Activated naive CD8-positive, alpha-beta T cell treated with anti-CD3 and anti-CD28 coated beads, Interleukin-2, amount 10 ng/mL, durations not matched to agents 7 days and 5 days (primary cell): Measurements from ENCODE around the gene RASL11A. TPM values are rescaled to one million over a fixed set of nuclear protein-coding genes. Genes with fewer than 3 reads are reported as not detected.
"Not testable (repeated sequence)": the region's sequence is repeated elsewhere in the genome, so short reads cannot be mapped to it uniquely, and the experiment has no call there.

ENCODE experiments used
- ATAC-seq: fragments of 150-1000 bp; cut with Tn5 transposase; one replicate; pipeline ENCODE4 v1.10.0; 2021; ENCODE audit warnings: low read depth, moderate library complexity
- POLR2A ChIA-PET: fragments of 350-600 bp; sonication (Branson Sonifier 250); formaldehyde crosslinking; loops from one replicate; lab custom pipeline; 2021; ENCODE audit warnings: antibody characterized with exemption; lab: Charles Lee
- DNase-seq: peaks from one replicate; pipeline ENCODE4 v3.0.0; 2021
- H3K27ac Mint-ChIP-seq: one replicate; pipeline ENCODE4 v1.8.0; 2022; ENCODE audit warnings: mild to moderate bottlenecking, mixed read lengths
- H3K27me3 Mint-ChIP-seq: one replicate; pipeline ENCODE4 v1.8.0; 2022; ENCODE audit warnings: mild to moderate bottlenecking, moderate library complexity, mixed read lengths
- H3K36me3 Mint-ChIP-seq: one replicate; pipeline ENCODE4 v1.8.0; 2021; ENCODE audit warnings: mild to moderate bottlenecking, mixed read lengths
- H3K4me1 Mint-ChIP-seq: one replicate; pipeline ENCODE4 v1.8.0; 2021; ENCODE audit warnings: mixed read lengths
- H3K4me3 Mint-ChIP-seq: one replicate; pipeline ENCODE4 v1.8.0; 2022; ENCODE audit warnings: mild to moderate bottlenecking, moderate library complexity, mixed read lengths
- H3K9me3 Mint-ChIP-seq: one replicate; pipeline ENCODE4 v1.8.0; 2021; ENCODE audit warnings: mixed read lengths
- total RNA-seq, 2 experiments: library from RNA; stranded (reverse); gene quantifications; one replicate each; pipeline ENCODE4 v1.2.3, GENCODE V29; 2021

RASL11A gene
- total RNA-seq, result 1 to 10 TPM in 1 of 2 experiments, under 1 TPM in 1; 0.20 to 2.1 TPM

DNA sequence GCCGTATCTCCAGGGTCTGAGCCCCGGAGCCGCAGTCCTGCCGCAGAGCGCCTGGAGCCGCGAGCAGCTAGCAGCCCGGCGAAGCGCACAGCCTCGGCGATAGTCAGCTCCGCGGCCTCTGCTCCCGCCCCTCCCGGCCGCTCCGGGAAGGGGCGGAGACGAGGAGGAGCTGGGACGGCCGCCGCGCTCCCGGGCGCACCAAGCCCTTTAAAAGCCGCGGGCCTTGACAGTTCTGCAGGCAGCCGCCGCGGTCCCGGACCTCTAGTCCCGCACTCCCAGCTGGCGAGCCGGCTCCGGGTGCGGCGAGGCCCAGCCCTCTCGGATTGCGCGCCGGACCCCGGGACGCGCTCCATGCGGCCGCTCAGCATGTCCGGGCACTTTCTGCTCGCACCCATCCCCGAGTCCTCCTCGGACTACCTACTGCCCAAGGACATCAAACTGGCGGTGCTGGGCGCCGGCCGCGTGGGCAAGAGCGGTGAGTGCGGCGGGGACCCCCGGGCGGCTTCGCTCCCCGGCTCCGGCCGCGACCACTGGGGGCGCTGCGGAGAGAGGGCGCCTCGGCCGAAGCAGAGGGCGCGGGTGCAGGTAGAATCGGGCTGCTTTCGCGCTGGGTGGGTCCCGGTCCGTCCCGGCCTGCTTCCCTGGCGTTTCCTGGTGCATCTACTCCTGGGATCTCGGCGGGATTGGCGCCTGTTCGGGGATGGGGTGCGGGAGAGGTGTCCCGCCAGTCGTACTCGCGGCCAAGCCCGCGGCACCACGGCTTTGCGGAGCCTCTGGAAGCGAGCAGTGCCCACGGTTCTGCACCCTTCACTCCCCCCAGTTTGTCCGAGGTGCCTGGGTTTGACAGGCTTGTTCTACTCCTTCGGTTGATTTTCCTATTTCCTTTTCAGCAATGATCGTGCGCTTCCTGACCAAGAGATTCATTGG, at the start of gene RASL11A:
RASL11A (plus strand) TSS at position 237 of the 927 bp plus-strand sequence; CDS start at position 352, 115 bp downstream.
- POLR2A ChIA-PET, result interaction anchor here (1.0 to 1.1 kb wide), 2 partner anchors 20 to 67 kb away, joined by 3 to 4 read pairs; no protein-coding TSS in a partner anchor
- Mint-ChIP-seq H3K9me3 (no peaks in the 10 kb centered on the region), H3K27me3 (peaks cover 16% of the 10 kb centered on the region), H3K4me1 (peaks cover 5% of the 10 kb centered on the region), H3K36me3 (no peaks in the 10 kb centered on the region), H3K27ac (peak within 1 kb of the TSS; percentile 17), H3K4me3 (peak within 1 kb of the TSS; percentile 87)
- ATAC-seq (peak; percentile 88), DNase-seq (peak; percentile 89)

GRCh38 chr13:27222100-27222499, 48.5 kb upstream of the RASL11A start:
- H3K4me3 Mint-ChIP-seq, H3K27me3 Mint-ChIP-seq, H3K36me3 Mint-ChIP-seq, H3K4me1 Mint-ChIP-seq, H3K9me3 Mint-ChIP-seq, POLR2A ChIA-PET, DNase-seq, ATAC-seq, H3K27ac Mint-ChIP-seq: not testable (repeated sequence)

DNA sequence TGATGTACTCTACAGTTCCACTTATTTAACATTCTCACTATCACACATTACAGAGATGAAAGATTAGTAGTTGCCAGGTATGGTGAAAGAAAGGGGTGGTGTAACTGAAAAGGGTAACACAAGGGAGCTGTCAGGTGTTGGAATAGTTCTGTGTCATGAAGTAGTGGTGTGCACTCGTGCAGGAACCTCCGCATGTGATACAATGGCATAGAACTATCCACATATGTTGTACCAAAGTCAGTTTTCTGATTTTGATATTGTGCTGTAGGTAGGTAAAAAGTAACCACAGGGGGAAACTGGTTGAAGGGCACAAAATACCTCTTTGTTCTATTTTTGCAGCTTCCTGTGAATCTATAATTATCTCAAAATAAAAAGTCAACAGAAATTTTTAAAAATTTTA, 43.6 kb upstream of the RASL11A start:
- peaks cover 3% of the 10 kb centered on the region for H3K36me3 Mint-ChIP-seq
- peaks cover 4% of the 10 kb centered on the region for H3K4me1 Mint-ChIP-seq
- DNase-seq (no peak), ATAC-seq (no peak)
- no peak overlapping the region for H3K27ac Mint-ChIP-seq
- peaks cover 2% of the 10 kb centered on the region for H3K27me3 Mint-ChIP-seq
- peaks cover 1% of the 10 kb centered on the region for H3K9me3 Mint-ChIP-seq
- POLR2A ChIA-PET, result no interaction called here
- no peak overlapping the region for H3K4me3 Mint-ChIP-seq

DNA sequence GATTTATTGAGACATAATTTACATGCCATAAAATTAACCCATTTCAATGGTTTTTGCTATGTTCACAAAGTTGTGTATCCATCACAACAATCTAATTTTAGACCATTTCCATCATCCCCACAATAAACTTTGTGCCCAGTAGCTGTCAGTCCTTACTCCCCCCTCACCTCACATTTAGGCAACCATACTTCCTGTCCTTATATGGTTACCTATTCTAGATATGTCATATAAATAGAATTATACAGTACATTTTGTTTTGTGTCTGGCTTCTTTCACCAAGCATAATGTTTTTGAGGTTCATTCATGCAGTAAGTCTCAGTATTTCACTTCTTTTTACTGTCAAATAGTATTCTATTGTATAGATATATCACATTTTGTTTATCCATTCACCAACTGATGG, 42.5 kb upstream of the RASL11A start:
- Mint-ChIP-seq H3K27ac (no peak overlapping the region), H3K4me1 (peaks cover 4% of the 10 kb centered on the region), H3K36me3 (peaks cover 10% of the 10 kb centered on the region), H3K27me3 (no peaks in the 10 kb centered on the region), H3K4me3 (no peak overlapping the region), H3K9me3 (peaks cover 3% of the 10 kb centered on the region)
- DNase-seq (no peak), ATAC-seq (no peak)
- POLR2A ChIA-PET, result no interaction called here

- DNase-seq (no peak), ATAC-seq (no peak)
- Mint-ChIP-seq H3K4me1 (peaks cover 4% of the 10 kb centered on the region), H3K36me3 (peaks cover 14% of the 10 kb centered on the region), H3K4me3 (no peak overlapping the region), H3K9me3 (peaks cover 3% of the 10 kb centered on the region), H3K27ac (no peak overlapping the region), H3K27me3 (no peaks in the 10 kb centered on the region)
- POLR2A ChIA-PET, result no interaction called here
Observed at GRCh38 chr13:27229642-27230041, 41.0 kb upstream of the RASL11A start.

- no peak overlapping the region for H3K27ac Mint-ChIP-seq
- H3K27me3 Mint-ChIP-seq, result no peaks in the 10 kb centered on the region
- H3K4me1 Mint-ChIP-seq, result no peaks in the 10 kb centered on the region
- H3K9me3 Mint-ChIP-seq, result peaks cover 3% of the 10 kb centered on the region
- DNase-seq (no peak), ATAC-seq (no peak)
- H3K4me3 Mint-ChIP-seq, result no peak overlapping the region
- POLR2A ChIA-PET, result no interaction called here
- peaks cover 14% of the 10 kb centered on the region for H3K36me3 Mint-ChIP-seq
Observed at GRCh38 chr13:27233964-27234363, 36.7 kb upstream of the RASL11A start.

GRCh38 chr13:27236478-27236877, 34.2 kb upstream of the RASL11A start:
- POLR2A ChIA-PET, result no interaction called here
- H3K27ac Mint-ChIP-seq, result no peak overlapping the region
- DNase-seq, result no peak
- H3K27me3 Mint-ChIP-seq, result no peaks in the 10 kb centered on the region
- no peaks in the 10 kb centered on the region for H3K4me1 Mint-ChIP-seq
- peaks cover 11% of the 10 kb centered on the region for H3K36me3 Mint-ChIP-seq
- no peak overlapping the region for H3K4me3 Mint-ChIP-seq
- peaks cover 3% of the 10 kb centered on the region for H3K9me3 Mint-ChIP-seq
- no peak for ATAC-seq

GRCh38 chr13:27242702-27243101, 27.9 kb upstream of the RASL11A start:
- Mint-ChIP-seq H3K4me3 (no peak overlapping the region), H3K9me3 (no peaks in the 10 kb centered on the region), H3K36me3 (no peaks in the 10 kb centered on the region), H3K27ac (no peak overlapping the region), H3K4me1 (peaks cover 3% of the 10 kb centered on the region), H3K27me3 (no peaks in the 10 kb centered on the region)
- POLR2A ChIA-PET, result no interaction called here
- ATAC-seq, result no peak
- DNase-seq, result no peak

- DNase-seq, result no peak
- H3K27me3 Mint-ChIP-seq, result no peaks in the 10 kb centered on the region
- peaks cover 3% of the 10 kb centered on the region for H3K36me3 Mint-ChIP-seq
- no peaks in the 10 kb centered on the region for H3K9me3 Mint-ChIP-seq
- POLR2A ChIA-PET, result no interaction called here
- no peak overlapping the region for H3K4me3 Mint-ChIP-seq
- no peak for ATAC-seq
- no peak overlapping the region for H3K27ac Mint-ChIP-seq
- peaks cover 10% of the 10 kb centered on the region for H3K4me1 Mint-ChIP-seq
Observed at GRCh38 chr13:27245610-27246009, 25.0 kb upstream of the RASL11A start.

DNA sequence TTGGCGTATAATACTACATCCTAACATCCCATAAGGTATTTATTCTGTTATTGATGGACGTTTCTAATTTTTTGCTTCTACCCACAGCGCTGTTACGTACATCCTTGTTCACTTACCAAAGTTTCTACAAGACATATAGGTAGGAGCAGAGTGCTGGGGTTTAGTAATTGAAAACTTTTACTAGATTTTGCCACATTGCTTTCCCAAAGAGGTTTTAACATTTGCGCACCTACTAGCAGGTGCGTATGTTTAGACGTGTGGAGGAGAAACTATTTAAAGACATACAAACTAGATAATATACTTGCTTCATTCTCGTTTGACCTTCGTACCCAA, 19.8 kb upstream of the RASL11A start:
- Mint-ChIP-seq H3K4me3 (peak overlapping the region; percentile 87), H3K4me1 (peaks cover 35% of the 10 kb centered on the region), H3K27ac (peak overlapping the region; percentile 98), H3K36me3 (peaks cover 16% of the 10 kb centered on the region), H3K9me3 (no peaks in the 10 kb centered on the region), H3K27me3 (no peaks in the 10 kb centered on the region)
- POLR2A ChIA-PET, result interaction anchor here (0.7 to 1.0 kb wide), 6 partner anchors 11 to 206 kb away, joined by 3 to 8 read pairs (median 4); partner anchors contain the start of gene RASL11A
- no peak for DNase-seq
- peak; percentile 2 for ATAC-seq

DNA sequence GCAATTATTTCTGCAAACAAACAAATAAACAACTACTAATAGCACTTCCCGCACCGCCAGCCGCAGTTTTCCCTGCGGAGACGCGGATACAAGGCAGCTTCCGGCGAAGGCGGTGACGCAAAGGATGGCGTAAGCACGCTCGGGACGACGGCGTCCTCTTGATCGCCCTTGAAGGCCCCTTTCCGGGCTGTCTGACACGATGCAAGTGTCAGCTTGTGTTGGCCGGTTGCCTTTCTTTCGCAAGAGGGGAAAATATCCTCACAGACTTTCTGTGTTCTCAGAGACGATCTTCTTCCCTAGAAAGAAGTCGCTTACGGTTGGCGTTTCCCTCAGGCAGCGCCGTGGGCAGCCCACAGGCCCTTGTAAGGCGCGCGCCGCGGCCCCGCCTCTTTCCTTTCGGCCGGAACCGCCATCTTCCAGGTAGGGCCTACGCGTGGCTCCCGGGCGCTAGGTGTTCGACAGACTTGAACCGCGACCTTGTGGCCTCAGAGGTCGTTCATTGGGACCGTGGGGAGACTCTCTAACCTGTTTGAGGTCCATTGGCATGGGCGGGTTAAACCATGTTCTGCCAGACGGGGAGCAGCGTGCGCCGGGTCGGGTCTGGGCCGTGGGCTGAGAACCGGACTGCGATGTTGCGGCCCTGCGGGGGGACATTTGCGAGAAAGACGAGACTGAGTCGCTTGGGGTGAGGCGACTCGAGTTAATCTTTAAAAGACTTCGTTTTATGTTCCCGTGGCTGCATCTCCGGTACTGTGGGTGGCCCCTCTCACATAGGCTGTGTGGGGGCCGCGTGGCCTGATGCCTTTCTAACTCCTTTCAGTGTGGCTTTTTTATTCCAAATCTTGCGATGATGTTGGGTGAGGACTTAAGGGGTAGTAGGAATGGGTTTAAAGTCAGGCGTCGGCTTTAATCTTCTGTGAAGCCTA, 19.2 kb upstream of the RASL11A start, which contains the start of gene RPL21:
RPL21 (plus strand) TSS at position 393 of the 926 bp plus-strand sequence. CDS start 2,219 bp downstream, outside the sequence.
- Mint-ChIP-seq H3K36me3 (peaks cover 17% of the 10 kb centered on the region), H3K4me1 (peaks cover 35% of the 10 kb centered on the region), H3K9me3 (no peaks in the 10 kb centered on the region)

DNA sequence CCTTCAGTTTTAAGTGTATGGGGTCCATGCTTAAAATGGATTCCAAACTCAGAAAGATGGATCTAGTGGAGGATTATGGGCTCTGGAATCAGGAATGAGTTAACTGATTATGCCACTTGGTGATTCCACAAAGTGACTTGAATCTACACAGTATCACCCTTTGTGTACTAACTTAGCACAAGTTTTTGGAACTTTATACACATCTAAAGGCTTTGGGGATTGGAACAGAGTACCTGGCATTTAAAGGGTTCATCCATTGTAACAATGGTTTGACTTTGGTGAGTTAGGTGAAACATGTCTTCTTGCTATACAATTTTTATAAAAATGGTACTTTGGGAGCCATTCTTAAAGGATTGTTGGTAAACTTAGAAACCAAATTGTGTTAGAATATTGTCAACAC, 18.2 kb upstream of the RASL11A start:
- Mint-ChIP-seq H3K4me3 (peak overlapping the region; percentile 87), H3K4me1 (peaks cover 34% of the 10 kb centered on the region), H3K27me3 (no peaks in the 10 kb centered on the region), H3K36me3 (peaks cover 18% of the 10 kb centered on the region), H3K27ac (peak overlapping the region; percentile 98), H3K9me3 (no peaks in the 10 kb centered on the region)
- POLR2A ChIA-PET, result no interaction called here
- ATAC-seq (no peak), DNase-seq (no peak)

More for the DNA sequence above, 19.2 kb upstream of the RASL11A start, which contains the start of gene RPL21:
- H3K27ac Mint-ChIP-seq, result peak within 1 kb of the TSS; percentile 98
- POLR2A ChIA-PET, result interaction anchor here (0.7 to 1.0 kb wide), 6 partner anchors 11 to 206 kb away, joined by 3 to 8 read pairs (median 4); partner anchors contain the start of gene RASL11A
- no peaks in the 10 kb centered on the region for H3K27me3 Mint-ChIP-seq
- H3K4me3 Mint-ChIP-seq, result peak within 1 kb of the TSS; percentile 87
- peak; percentile 91 for DNase-seq
- peak; percentile 93 for ATAC-seq

DNA sequence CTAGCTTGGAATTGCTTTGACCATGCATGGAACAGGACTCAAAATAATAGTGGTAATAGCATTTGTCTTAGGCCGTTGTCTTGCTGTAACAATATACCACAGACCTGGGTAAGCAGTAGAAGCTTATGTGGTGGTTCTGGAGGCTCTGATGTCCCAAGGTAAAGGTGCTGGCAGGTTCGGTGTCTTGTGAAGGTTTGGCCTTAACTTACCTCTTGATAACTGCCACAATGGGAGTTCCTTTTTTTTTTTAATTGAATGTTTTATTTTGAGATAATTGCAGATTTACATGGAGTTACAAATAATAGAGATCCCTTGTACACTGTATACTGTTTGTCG, 13.4 kb upstream of the RASL11A start:
- H3K4me1 Mint-ChIP-seq, result peaks cover 55% of the 10 kb centered on the region
- no peak for ATAC-seq
- POLR2A ChIA-PET, result no interaction called here
- peaks cover 47% of the 10 kb centered on the region for H3K36me3 Mint-ChIP-seq
- no peak overlapping the region for H3K4me3 Mint-ChIP-seq
- DNase-seq, result no peak
- H3K9me3 Mint-ChIP-seq, result no peaks in the 10 kb centered on the region
- H3K27ac Mint-ChIP-seq, result no peak overlapping the region
- no peaks in the 10 kb centered on the region for H3K27me3 Mint-ChIP-seq
